ENCODE data around the gene FHIT.

DNA sequence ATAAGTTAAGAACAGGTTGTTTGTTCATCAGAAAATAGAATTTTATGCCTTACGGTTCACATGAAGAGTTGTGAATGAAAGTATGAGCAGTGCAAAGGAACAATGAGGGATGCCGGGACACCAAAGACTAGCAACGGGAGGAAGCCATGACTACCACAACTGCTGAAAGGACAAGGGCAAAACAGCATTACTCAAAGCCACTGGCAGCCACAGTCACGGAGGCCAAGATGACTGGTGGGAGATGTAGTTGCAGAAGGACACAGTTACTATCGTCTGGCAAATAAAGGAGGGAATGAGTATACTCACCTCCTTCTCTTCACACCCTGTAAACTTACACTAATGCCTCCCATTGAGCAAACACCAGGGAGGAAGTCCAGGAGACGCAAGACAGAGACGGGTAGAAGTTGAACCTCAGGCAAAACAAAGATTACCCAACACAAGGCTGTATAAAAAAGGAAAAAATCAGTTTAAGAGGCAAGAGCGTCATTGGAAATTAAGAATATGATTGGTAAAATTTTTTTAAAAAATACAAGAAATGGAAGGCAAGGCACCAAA, 675.5 kb downstream of the FHIT start:
- TF ChIP-seq SMC3 (IDR thresholded peaks at IDR 0.05; ENCODE audit: borderline replicate concordance, low read length), result no peak
- no peak for TF ChIP-seq SPI1 (IDR thresholded peaks at IDR 0.05; ENCODE audit: borderline replicate concordance, insufficient read depth, low read depth, low read length)
- TF ChIP-seq, protein P1, sequence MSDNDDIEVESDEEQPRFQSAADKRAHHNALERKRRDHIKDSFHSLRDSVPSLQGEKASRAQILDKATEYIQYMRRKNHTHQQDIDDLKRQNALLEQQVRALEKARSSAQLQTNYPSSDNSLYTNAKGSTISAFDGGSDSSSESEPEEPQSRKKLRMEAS (IDR thresholded peaks at IDR 0.05; ENCODE audit: low read depth, low read length), result no peak
- no peak for TF ChIP-seq MXI1 (IDR thresholded peaks at IDR 0.05; ENCODE audit: low read depth, low read length)
